Right cardiac atrium (tissue), 5 donors: ENCODE measurements around the gene RIPPLY2. TPM values are rescaled to one million over a fixed set of nuclear protein-coding genes. Genes with fewer than 3 reads are reported as not detected.

ENCODE experiments used
- ATAC-seq, 2 donors: fragments of 200-7000 bp; cut with Tn5 transposase; one replicate each; pipeline versions ENCODE4 v1.8.0 to v1.9.1; 2020; ENCODE audit warnings: moderate library complexity in 2 of 2, mild to moderate bottlenecking in 1 of 2
- DNase-seq, 3 donors: peaks; one replicate each; pipeline ENCODE4 v3.0.0-alpha.2; 2020
- H3K27ac ChIP-seq: one replicate; pipeline ENCODE4 v1.5.1; 2013; ENCODE audit warnings: mild to moderate bottlenecking, low read length, control low read depth, moderate library complexity
- H3K27me3 ChIP-seq: one replicate; pipeline ENCODE4 v1.6.1; 2013; ENCODE audit not compliant: control insufficient read depth, insufficient read depth
- H3K4me1 ChIP-seq: one replicate; pipeline ENCODE4 v1.6.1; 2013; ENCODE audit warnings: low read length; ENCODE audit not compliant: control insufficient read depth, insufficient read depth
- H3K4me3 ChIP-seq: one replicate; pipeline ENCODE4 v1.5.1; 2013; ENCODE audit warnings: low read length, control low read depth
- H3K9me3 ChIP-seq: one replicate; pipeline ENCODE4 v1.6.1; 2013; ENCODE audit warnings: low read length; ENCODE audit not compliant: control insufficient read depth
- WGBS: extraction: QIAGEN DNeasy Blood & Tissue Kit; methylation state at CpG from one replicate; pipeline ENCODE4 v1.1.7; 2013; 5-methylcytosine and 5-hydroxymethylcytosine counted together
- intact Hi-C, 4 donors: fragments of 100-400 bp; cut with DNase I; formaldehyde crosslinking; loops; one replicate each; pipeline versions ENCODE4 v1.11.0 to v1.14.0; 2022 to 2023
- polyA plus RNA-seq: library from polyadenylated mRNA; stranded (reverse); fragments of 200-250 nt; gene quantifications from one replicate; pipeline ENCODE4 v1.2.3, GENCODE V29; 2013
- total RNA-seq, 4 donors: library from RNA; stranded (reverse); fragmentation: NEBNext Ultra II Directional; extraction: Animal tissue kit (Norgen Biotek cat#: 25700); gene quantifications; one replicate each; pipeline ENCODE4 v1.2.1, GENCODE V29; 2021
- donor health status: healthy with polysubstance abuse.
- donor health status: DM: no; HTN: yes; CAD: no.
- donor health status: DM: no; HTN: no; CAD: no.
- donor health status: DM: no; HTN: yes; CAD: no; lungs with severe emphysema.
- donor health status: DM: yes; HTN: yes; CAD: no.

The RIPPLY2 gene
- total and polyA plus RNA-seq, 5 donors: 0.45 TPM; not detected in 4

- no peak for DNase-seq
- no peak overlapping the region for H3K27ac ChIP-seq
- no peaks in the 10 kb centered on the region for H3K9me3 ChIP-seq
- H3K4me3 ChIP-seq: no peak overlapping the region
- ATAC-seq: no peak
- no peaks in the 10 kb centered on the region for H3K27me3 ChIP-seq
- intact Hi-C loops: no loop called here
- WGBS: 85% methylated on average over 6 of the region's 6 CpGs
- no peaks in the 10 kb centered on the region for H3K4me1 ChIP-seq
Measured at GRCh38 chr6:83838727-83839126, 14.4 kb upstream of the RIPPLY2 start.

DNA sequence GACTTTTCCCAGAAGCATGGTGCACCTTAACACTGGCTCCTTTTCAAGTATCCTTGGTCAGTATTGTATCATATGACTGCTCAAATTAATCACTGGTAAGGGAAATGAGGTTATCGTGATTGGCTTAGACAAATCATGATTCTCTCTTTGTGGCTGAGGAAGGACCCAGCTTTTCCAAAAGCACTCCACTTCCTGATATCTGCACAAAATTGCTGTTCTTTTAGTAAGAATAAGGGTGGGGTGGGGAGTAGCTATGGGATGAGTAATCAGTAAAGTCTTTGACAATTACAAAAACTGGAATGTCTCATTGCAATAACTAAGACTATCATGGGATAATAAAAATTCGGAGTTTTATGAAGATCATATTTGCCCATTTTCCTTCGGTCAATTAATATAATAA is 9.0 kb upstream of the RIPPLY2 start:
- no peak overlapping the region for H3K27ac ChIP-seq
- intact Hi-C loops: no loop called here
- ATAC-seq (no peak), DNase-seq (no peak)
- no peaks in the 10 kb centered on the region for H3K4me1 ChIP-seq
- H3K27me3 ChIP-seq: no peaks in the 10 kb centered on the region
- H3K9me3 ChIP-seq: no peaks in the 10 kb centered on the region
- 84% methylated on average over 3 of the region's 3 CpGs for WGBS
- H3K4me3 ChIP-seq: no peak overlapping the region

DNA sequence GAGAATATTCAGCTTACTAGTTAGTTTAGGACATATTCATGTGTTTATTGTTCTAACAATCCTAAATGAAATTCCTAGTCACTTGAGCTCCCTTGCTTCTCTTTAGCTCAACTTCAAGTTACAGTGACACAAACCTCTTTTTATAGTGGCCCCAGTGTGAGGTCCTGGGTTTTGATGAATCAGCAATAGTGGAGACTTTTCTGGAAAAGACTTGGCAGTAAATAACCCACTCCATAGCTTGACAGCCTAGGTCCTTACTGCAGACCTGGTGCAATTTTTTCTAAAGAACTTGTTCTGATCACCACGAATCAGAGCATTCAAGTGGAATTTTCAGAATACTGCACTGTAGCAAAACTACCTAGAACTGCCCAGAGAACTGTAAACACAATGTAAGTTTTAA is 6.9 kb upstream of the RIPPLY2 start:
- Histone ChIP-seq H3K4me1 (no peaks in the 10 kb centered on the region), H3K27me3 (no peaks in the 10 kb centered on the region), H3K9me3 (no peaks in the 10 kb centered on the region), H3K27ac (no peak overlapping the region), H3K4me3 (no peak overlapping the region)
- DNase-seq: no peak
- no peak for ATAC-seq
- intact Hi-C loops: no loop called here
- WGBS: 58% methylated on average over 1 of the region's 1 CpG

DNA sequence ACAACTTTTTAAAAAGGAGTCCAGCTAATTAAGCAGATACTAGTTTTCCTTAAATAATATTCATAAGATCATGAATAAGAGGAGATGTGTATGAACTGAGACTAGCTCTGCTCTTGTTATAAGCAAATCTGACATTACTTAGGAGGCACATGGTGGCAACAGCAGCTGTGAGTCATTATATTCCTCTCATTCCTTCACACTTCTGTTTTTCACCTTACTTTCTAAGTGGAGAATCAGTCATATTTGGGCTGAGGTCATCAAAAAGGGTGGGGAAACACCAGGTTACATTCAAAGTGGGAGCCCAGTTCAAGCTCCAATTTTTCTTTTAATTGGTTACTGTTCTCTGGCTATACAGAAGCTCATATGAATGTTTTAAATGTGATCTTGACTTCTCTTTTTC is 6.0 kb upstream of the RIPPLY2 start:
- ATAC-seq (no peak), DNase-seq (no peak)
- Histone ChIP-seq H3K9me3 (no peaks in the 10 kb centered on the region), H3K27ac (no peak overlapping the region), H3K27me3 (no peaks in the 10 kb centered on the region), H3K4me1 (no peaks in the 10 kb centered on the region), H3K4me3 (no peak overlapping the region)
- intact Hi-C loops: no loop called here

DNA sequence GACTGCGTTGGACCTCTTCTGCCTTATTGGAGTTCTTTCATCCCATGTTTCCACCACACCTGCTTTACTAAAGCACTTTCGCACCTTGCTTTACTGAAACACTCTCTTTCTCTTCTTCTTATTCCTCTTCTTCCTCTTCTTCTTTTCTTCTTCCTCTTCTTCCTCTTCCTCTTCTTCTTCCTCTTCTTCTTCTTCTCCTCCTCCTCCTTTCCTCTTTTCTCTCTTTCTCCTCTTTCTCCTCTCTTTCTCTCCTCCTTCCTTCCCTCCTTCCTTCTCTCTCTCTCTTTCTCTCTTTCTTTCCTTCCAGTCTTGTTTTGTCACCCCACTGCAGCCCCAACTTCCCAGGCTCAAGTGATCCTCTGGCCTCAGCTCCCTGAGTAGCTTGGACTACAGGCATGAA is 4.0 kb upstream of the RIPPLY2 start:
- no peaks in the 10 kb centered on the region for H3K27me3 ChIP-seq
- 67% methylated on average over 2 of the region's 2 CpGs for WGBS

GRCh38 chr6:83849610-83850009 is 3.5 kb upstream of the RIPPLY2 start:
- Histone ChIP-seq H3K4me3 (no peak overlapping the region), H3K9me3 (no peaks in the 10 kb centered on the region), H3K4me1 (no peaks in the 10 kb centered on the region), H3K27me3 (no peaks in the 10 kb centered on the region), H3K27ac (no peak overlapping the region)
- DNase-seq: no peak
- 77% methylated on average over 3 of the region's 3 CpGs for WGBS
- intact Hi-C loops: no loop called here
- no peak for ATAC-seq

More for the DNA sequence above, 4.0 kb upstream of the RIPPLY2 start:
- no peaks in the 10 kb centered on the region for H3K9me3 ChIP-seq
- H3K4me3 ChIP-seq: no peak overlapping the region
- H3K4me1 ChIP-seq: no peaks in the 10 kb centered on the region
- no peak for ATAC-seq
- no peak for DNase-seq
- H3K27ac ChIP-seq: no peak overlapping the region
- intact Hi-C loops: no loop called here

DNA sequence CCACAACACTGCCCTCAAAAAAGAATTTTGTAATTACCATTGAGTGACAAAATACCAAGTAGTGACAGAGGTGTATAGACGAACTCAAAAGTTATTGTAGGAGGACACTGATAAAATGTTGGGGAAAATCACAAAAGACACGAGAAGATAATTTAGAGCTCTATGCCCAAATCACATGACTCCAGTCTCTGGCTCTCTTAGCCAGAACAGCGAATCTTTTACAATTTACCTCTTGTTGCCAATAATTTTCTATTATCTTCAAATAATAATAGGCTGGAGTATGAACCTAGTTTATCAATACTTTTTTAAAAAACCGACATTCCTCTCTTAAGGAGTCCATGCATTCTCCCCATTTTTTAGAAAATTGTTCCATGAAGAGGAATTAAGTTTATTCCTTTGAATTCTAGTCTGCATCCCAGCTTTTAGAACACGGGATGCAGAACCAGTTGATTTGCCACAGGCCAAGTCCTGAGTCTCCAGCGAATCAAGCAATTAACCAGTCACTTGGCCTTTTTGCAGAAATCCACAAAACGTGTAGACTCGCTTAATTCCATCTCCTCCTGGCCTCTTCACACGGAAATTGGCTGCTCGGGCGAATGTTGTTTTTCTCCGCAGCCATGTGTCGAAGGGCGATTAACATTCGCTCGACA is 507 bp upstream of the RIPPLY2 start:
- WGBS: 11% methylated on average over 16 of the region's 16 CpGs
- H3K4me3 ChIP-seq: peak overlapping the region; percentile 34
- no peaks in the 10 kb centered on the region for H3K4me1 ChIP-seq
- DNase-seq: no peak
- no peak for ATAC-seq
- intact Hi-C loops: no loop called here
- H3K27ac ChIP-seq: no peak overlapping the region
- no peaks in the 10 kb centered on the region for H3K27me3 ChIP-seq
- H3K9me3 ChIP-seq: no peaks in the 10 kb centered on the region

DNA sequence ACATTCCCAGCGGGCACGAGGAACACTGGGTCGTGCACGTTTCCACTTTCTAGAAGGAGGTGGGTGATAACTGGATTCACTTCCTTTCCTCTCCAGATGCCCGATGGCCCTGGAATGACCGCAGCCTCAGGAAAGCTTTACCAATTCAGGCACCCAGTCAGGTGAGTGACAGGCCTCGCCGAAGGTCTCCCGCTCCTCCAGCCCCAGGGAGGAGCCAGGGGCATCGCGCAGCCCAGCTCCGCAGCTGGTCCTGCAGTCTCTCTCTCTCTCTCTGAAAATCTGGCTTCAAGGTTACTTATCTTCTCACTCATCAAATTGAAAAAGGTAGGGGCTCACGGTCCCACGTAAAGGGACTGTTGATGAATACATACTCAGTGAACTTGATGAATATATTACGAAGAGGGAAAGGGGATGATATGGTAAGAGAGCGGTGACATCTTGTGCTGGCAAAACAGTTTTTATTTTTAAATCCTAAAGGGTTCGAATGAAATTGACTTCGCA is 891 bp downstream of the RIPPLY2 start:
- Histone ChIP-seq H3K9me3 (no peaks in the 10 kb centered on the region), H3K4me3 (no peak overlapping the region), H3K27me3 (no peaks in the 10 kb centered on the region), H3K4me1 (peaks cover 2% of the 10 kb centered on the region), H3K27ac (no peak overlapping the region)
- DNase-seq: no peak
- WGBS: 9% methylated on average over 18 of the region's 18 CpGs
- peak in 1 of 2 donors; percentile 26 for ATAC-seq
- intact Hi-C loops: no loop called here

DNA sequence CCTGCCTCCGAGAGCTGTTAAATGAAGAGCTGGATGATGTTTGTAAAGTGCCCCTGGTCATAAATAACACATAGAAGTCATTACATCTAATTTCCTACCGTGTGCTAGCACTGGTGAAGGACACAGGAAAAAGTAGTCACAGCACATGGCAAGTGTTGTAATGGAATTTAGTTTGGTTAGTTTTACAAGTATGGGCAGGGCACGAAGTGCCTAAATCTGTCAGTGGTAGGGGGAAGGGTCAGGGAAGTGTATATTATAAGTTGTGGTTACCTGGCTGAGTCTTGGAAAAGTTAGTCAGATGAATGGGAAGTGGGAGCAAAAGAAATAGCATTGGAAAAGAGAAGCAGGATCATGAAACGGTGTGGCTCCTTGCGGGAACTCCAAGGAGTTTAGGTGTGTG is 1.6 kb downstream of the RIPPLY2 start:
- intact Hi-C loops: no loop called here
- Histone ChIP-seq H3K27ac (no peak overlapping the region), H3K4me1 (peaks cover 2% of the 10 kb centered on the region), H3K27me3 (no peaks in the 10 kb centered on the region), H3K9me3 (no peaks in the 10 kb centered on the region), H3K4me3 (no peak overlapping the region)
- 55% methylated on average over 5 of the region's 5 CpGs for WGBS
- ATAC-seq: no peak
- DNase-seq: no peak

DNA sequence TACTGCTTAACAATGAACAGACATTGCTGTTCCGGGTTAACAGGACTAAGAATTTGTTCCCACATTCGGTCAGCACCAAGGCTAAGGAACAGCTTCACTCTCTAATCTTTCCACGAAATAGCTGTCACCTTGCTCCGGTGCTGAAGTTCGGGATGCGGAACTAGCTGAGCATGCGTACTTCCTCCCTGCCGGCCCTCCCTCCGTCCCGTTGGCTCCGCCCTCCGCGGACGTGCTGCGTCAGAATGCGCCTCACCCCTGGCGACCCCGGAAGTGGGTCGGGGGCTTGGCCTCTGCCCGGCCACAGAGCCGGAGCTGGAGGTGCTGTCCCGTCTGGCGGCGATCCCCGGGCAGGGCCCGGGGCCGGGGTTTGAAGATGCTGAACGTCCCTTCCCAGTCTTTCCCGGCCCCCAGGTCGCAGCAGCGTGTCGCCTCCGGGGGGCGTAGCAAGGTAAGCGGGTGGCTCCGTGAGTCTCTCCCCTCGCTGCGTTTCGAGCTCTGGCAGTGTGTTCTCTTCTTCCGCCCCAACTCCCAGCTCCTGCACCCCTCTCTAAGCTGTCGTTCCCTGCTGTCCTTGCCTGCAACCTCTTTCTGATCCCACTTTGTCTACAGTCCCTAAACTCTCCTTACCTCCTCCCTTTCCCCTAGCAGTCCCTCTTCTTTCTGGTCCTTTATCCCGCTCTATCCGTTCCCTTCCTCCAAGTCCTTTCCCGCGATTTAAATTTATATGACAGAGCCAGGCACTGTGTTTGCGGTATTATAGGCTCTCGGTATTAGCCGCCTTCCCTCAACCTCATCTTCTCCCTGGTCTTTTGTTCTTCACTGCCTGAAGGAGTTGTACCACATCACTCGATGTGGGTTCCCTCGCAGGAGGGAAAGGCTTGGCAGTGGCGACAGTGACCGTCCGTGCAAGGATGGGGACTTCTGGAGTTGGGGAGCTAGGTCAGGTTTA is 6.5 kb downstream of the RIPPLY2 start, which contains the start of gene CYB5R4:
Gene CYB5R4 (plus strand): TSS at position 280 of the 949 bp plus-strand sequence. CDS start 94 bp downstream, at position 374.
- intact Hi-C loops: no loop called here
- ATAC-seq (peak; percentile 100), DNase-seq (peak; percentile 96 to 98 (median 97))
- no peaks in the 10 kb centered on the region for H3K27me3 ChIP-seq
- H3K9me3 ChIP-seq: no peaks in the 10 kb centered on the region
- H3K4me1 ChIP-seq: peaks cover 2% of the 10 kb centered on the region
- peak within 1 kb of the TSS; percentile 60 for H3K27ac ChIP-seq
- H3K4me3 ChIP-seq: peak within 1 kb of the TSS; percentile 78
- WGBS: under 1% methylated on average over 53 of the region's 53 CpGs

GRCh38 chr6:83860359-83860755 is 7.2 kb downstream of the RIPPLY2 start:
- H3K27ac ChIP-seq: no peak overlapping the region
- H3K27me3 ChIP-seq: no peaks in the 10 kb centered on the region
- no peak for DNase-seq
- peak overlapping the region; percentile 78 for H3K4me3 ChIP-seq
- intact Hi-C loops: no loop called here
- H3K9me3 ChIP-seq: no peaks in the 10 kb centered on the region
- WGBS: 21% methylated on average over 7 of the region's 7 CpGs
- ATAC-seq: no peak
- peaks cover 2% of the 10 kb centered on the region for H3K4me1 ChIP-seq
